ENCODE measurements around the gene REEP5. TPM values are rescaled to one million over a fixed set of nuclear protein-coding genes. Genes with fewer than 3 reads are reported as not detected.
"Not testable (repeated sequence)": the region's sequence is repeated elsewhere in the genome, so short reads cannot be mapped to it uniquely, and the experiment has no call there.

REEP5 gene
- total RNA-seq, 2 experiments from 2014 or later, result 95.0 to 96.3 TPM

DNA sequence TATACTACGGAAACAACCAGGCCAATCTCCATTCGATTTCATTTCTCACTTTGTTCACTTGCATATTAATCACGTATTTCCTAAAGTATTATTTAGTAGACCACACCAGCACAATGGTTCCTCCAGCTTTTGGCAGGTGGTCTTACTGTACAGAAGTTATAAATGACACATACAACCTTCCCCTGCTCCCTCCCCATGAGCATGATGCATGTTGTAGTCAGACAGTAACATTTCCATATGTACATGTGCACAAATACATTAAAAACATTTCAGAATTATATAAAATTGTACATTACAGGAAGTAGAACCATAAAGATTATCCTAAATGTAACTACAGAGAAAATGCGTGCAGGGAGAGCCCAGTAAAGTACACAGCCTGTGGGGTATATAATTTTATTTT lies 43.9 kb downstream of the REEP5 start:
- no peaks in the 10 kb centered on the region for H3K27me3 Mint-ChIP-seq
- no peak overlapping the region for H3K4me3 Mint-ChIP-seq
- H3K36me3 Mint-ChIP-seq (ENCODE audit: low read depth), result peaks cover 56% of the 10 kb centered on the region
- peaks cover 56% of the 10 kb centered on the region for H3K4me1 Mint-ChIP-seq
- POLR2A ChIA-PET, result interaction anchor here (0.8 to 3.3 kb wide), 10 partner anchors 8 to 144 kb away, joined by 3 to 19 read pairs (median 6); partner anchors contain the start of genes REEP5 and SRP19
- CTCF ChIA-PET, result interaction anchor here (0.7 to 1.4 kb wide), 10 partner anchors 10 to 327 kb away, joined by 3 to 5 read pairs (median 3); partner anchors contain the start of gene SRP19
- peak overlapping the region; percentile 71 for H3K27ac Mint-ChIP-seq
- no peaks in the 10 kb centered on the region for H3K9me3 Mint-ChIP-seq
- no peak for DNase-seq

DNA sequence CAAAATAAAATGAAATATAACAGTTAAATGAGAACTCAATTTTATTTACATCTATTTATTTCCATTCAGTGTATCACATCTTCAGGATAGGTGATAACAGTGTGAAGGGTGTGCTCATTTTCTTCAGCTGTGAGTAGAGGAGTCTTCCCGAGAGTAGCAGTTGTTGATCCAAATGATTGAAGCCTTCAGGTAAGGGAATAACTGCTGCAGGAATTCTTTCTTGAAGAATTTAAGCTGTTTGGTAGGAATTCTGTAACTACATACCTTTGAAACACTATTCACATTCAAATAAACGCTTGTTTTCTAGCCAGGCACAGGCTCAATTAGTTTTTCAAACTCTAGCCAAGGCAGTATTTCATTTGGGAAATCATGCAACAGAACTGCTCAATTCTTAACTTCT lies 45.7 kb downstream of the REEP5 start:
- DNase-seq, result no peak
- Mint-ChIP-seq H3K27me3 (no peaks in the 10 kb centered on the region), H3K9me3 (no peaks in the 10 kb centered on the region), H3K4me1 (peaks cover 61% of the 10 kb centered on the region), H3K4me3 (no peak overlapping the region), H3K36me3 (ENCODE audit: low read depth) (peaks cover 64% of the 10 kb centered on the region), H3K27ac (no peak overlapping the region)
- CTCF ChIA-PET, result no interaction called here
- POLR2A ChIA-PET, result interaction anchor here (1.2 to 3.3 kb wide), 3 partner anchors 9 to 46 kb away, joined by 3 to 19 read pairs (median 11); partner anchors contain the start of gene REEP5

DNA sequence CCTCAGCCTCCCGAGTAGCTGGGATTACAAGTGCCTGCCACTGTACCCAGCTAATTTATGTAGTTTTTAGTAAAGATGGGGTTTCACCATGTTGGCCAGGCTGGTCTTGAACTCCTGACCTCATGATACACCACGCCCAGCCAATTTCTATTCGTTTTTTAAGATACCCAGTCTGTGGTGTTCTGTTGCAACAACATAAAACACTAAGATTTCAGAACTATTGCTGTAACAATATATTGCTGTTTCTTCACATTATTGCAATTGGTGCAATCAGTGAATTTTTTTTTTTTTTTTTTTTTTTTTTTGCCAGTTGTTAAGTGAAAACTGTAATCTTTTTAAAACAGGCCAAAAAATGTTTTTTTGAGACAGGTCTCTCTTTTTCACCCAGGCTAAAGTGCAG lies 51.1 kb downstream of the REEP5 start:
- Mint-ChIP-seq H3K36me3 (ENCODE audit: low read depth) (peaks cover 75% of the 10 kb centered on the region), H3K4me1 (peaks cover 61% of the 10 kb centered on the region), H3K9me3 (no peaks in the 10 kb centered on the region), H3K27me3 (no peaks in the 10 kb centered on the region), H3K27ac (no peak overlapping the region), H3K4me3 (no peak overlapping the region)
- ChIA-PET POLR2A (interaction anchor here (1.4 to 2.3 kb wide), 2 partner anchors 8 to 10 kb away, joined by 5 to 10 read pairs; no protein-coding TSS in a partner anchor), CTCF (no interaction called here)
- no peak for DNase-seq

DNA sequence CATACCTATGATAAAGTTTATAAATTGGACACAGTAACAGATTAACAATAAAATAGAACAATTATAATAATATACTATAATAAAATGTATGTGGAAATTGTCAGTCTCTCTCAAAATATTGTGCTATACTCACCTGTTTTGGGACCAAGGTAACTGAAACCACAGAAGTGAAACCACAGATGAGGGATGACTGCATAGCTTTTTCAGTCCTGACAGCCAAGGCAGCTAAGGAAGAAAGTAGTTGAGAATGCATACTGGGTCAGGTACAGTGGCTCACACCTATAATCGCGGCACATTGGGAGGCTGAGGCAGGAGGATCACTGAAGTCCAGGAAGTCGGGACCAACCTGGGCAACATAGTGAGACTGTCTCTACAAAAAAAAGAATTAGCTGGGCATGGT lies 52.1 kb downstream of the REEP5 start:
- ChIA-PET POLR2A (interaction anchor here (1.0 to 2.3 kb wide), 5 partner anchors 9 to 106 kb away, joined by 3 to 10 read pairs (median 5); partner anchors contain the start of genes DCP2 and REEP5), CTCF (interaction anchor here (1.1 to 1.2 kb wide), 2 partner anchors 8 to 96 kb away, joined by 3 to 8 read pairs; partner anchors contain the start of gene SRP19)
- Mint-ChIP-seq H3K4me1 (peaks cover 64% of the 10 kb centered on the region), H3K9me3 (no peaks in the 10 kb centered on the region), H3K27me3 (no peaks in the 10 kb centered on the region), H3K36me3 (ENCODE audit: low read depth) (peaks cover 73% of the 10 kb centered on the region), H3K27ac (peak overlapping the region; percentile 68), H3K4me3 (no peak overlapping the region)
- no peak for DNase-seq

GRCh38 chr5:112867411-112867810 lies 54.6 kb downstream of the REEP5 start:
- peaks cover 64% of the 10 kb centered on the region for H3K4me1 Mint-ChIP-seq
- H3K4me3 Mint-ChIP-seq, result no peak overlapping the region

GRCh38 chr5:112866739-112867138 lies 55.3 kb downstream of the REEP5 start:
- H3K9me3 Mint-ChIP-seq, result no peaks in the 10 kb centered on the region
- peak overlapping the region; percentile 72 for H3K27ac Mint-ChIP-seq
- H3K36me3 Mint-ChIP-seq (ENCODE audit: low read depth), result peaks cover 72% of the 10 kb centered on the region
- CTCF ChIA-PET, result interaction anchor here (1.4 to 2.4 kb wide), 2 partner anchors 18 to 55 kb away, joined by 4 to 9 read pairs; partner anchors contain the start of gene REEP5
- no peak overlapping the region for H3K4me3 Mint-ChIP-seq
- POLR2A ChIA-PET, result interaction anchor here (0.8 to 2.3 kb wide), 7 partner anchors 11 to 448 kb away, joined by 3 to 11 read pairs (median 3); partner anchors contain the start of gene DCP2
- DNase-seq, result no peak
- peaks cover 69% of the 10 kb centered on the region for H3K4me1 Mint-ChIP-seq
- H3K27me3 Mint-ChIP-seq, result no peaks in the 10 kb centered on the region

More at GRCh38 chr5:112867411-112867810, 54.6 kb downstream of the REEP5 start:
- Mint-ChIP-seq H3K9me3 (no peaks in the 10 kb centered on the region), H3K27ac (peak overlapping the region; percentile 72), H3K36me3 (ENCODE audit: low read depth) (peaks cover 72% of the 10 kb centered on the region), H3K27me3 (no peaks in the 10 kb centered on the region)
- CTCF ChIA-PET, result interaction anchor here (2.4 kb wide), 1 partner anchor 19 kb away, joined by 9 read pairs; no protein-coding TSS in a partner anchor
- DNase-seq, result no peak
- POLR2A ChIA-PET, result interaction anchor here (0.8 to 2.3 kb wide), 7 partner anchors 10 to 449 kb away, joined by 3 to 11 read pairs (median 3); partner anchors contain the start of gene DCP2

DNA sequence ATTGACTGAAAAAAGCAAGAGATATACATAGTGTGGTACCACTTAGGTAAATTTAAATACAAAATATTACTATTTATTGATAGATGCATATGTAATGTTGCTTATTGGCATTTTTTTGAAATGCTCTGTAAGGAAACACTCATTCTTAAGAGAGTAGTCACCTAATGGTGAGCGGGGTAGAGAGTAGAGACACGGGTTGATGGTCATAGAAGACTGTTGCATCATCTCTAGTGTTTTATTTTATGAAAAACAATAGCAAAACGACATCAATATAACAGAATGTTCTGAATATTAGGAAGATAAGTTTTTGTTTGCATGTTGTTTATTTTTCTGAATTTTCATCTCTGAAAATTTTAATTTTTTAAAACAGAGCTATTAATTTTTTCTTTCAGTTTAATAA lies 56.9 kb downstream of the REEP5 start:
- no peak for DNase-seq
- ChIA-PET POLR2A (interaction anchor here (0.8 kb wide), 1 partner anchor 13 kb away, joined by 3 read pairs; no protein-coding TSS in a partner anchor), CTCF (interaction anchor here (0.6 to 1.2 kb wide), 3 partner anchors 17 to 105 kb away, joined by 3 to 5 read pairs (median 4); no protein-coding TSS in a partner anchor)
- Mint-ChIP-seq H3K9me3 (no peaks in the 10 kb centered on the region), H3K4me1 (peaks cover 69% of the 10 kb centered on the region), H3K36me3 (ENCODE audit: low read depth) (peaks cover 66% of the 10 kb centered on the region), H3K4me3 (no peak overlapping the region), H3K27me3 (no peaks in the 10 kb centered on the region), H3K27ac (no peak overlapping the region)

DNA sequence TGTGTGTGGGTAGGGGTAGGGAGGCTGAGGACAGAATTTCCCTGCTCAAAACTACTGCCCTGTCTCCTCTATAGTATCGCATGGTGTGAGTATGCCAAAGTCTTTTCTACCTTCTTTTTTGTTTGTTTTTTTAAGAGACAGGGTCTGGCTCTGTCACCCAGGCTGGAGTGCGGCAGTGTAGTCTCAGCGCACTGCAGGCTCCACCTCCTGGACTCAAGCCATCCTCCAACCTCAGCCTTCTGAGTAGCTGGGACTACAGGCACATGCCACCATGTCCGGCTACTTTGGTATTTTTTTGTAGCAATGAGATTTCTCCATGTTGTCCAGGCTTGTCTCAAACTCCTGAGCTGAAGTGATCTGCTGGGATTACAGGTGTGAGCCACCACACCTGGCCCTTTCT lies 58.5 kb downstream of the REEP5 start:
- Mint-ChIP-seq H3K4me1 (peaks cover 55% of the 10 kb centered on the region), H3K9me3 (no peaks in the 10 kb centered on the region), H3K27ac (peak overlapping the region; percentile 16), H3K36me3 (ENCODE audit: low read depth) (peaks cover 53% of the 10 kb centered on the region), H3K27me3 (no peaks in the 10 kb centered on the region), H3K4me3 (no peak overlapping the region)
- CTCF ChIA-PET, result interaction anchor here (1.1 kb wide), 2 partner anchors 57 to 98 kb away, joined by 3 to 4 read pairs; no protein-coding TSS in a partner anchor
- POLR2A ChIA-PET, result interaction anchor here (1.3 to 1.7 kb wide), 3 partner anchors 13 to 113 kb away, joined by 3 to 4 read pairs (median 3); partner anchors contain the start of genes DCP2 and REEP5
- DNase-seq, result no peak

DNA sequence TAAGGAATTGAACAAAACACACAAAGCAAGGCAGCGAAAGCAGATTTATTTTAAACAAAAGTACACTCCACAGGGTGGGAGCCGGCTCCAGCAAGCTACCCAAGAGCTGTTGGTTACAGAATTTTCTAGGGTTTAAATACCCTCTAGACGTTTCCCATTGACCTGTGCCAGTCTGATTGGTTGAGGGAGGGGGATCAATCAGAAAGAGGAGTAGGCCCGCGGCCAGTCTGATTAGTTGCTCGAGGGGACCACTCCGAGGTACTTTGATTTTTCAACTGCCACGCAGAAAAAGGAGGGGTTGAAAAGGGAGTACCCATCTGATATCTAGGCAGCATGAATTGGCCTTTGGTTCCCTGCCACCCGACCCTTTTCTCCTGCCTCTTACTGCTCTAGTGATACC lies 59.9 kb downstream of the REEP5 start:
- no peaks in the 10 kb centered on the region for H3K27me3 Mint-ChIP-seq
- H3K4me3 Mint-ChIP-seq, result peak overlapping the region; percentile 95
- H3K36me3 Mint-ChIP-seq (ENCODE audit: low read depth), result peaks cover 40% of the 10 kb centered on the region
- H3K9me3 Mint-ChIP-seq, result no peaks in the 10 kb centered on the region
- DNase-seq, result no peak
- ChIA-PET CTCF (interaction anchor here (1.5 to 4.2 kb wide), 3 partner anchors 8 to 14 kb away, joined by 8 to 29 read pairs (median 10); no protein-coding TSS in a partner anchor), POLR2A (interaction anchor here (0.5 to 2.4 kb wide), 6 partner anchors 14 to 155 kb away, joined by 3 to 26 read pairs (median 8); partner anchors contain the start of gene REEP5)
- peak overlapping the region; percentile 90 for H3K27ac Mint-ChIP-seq
- H3K4me1 Mint-ChIP-seq, result peaks cover 52% of the 10 kb centered on the region

DNA sequence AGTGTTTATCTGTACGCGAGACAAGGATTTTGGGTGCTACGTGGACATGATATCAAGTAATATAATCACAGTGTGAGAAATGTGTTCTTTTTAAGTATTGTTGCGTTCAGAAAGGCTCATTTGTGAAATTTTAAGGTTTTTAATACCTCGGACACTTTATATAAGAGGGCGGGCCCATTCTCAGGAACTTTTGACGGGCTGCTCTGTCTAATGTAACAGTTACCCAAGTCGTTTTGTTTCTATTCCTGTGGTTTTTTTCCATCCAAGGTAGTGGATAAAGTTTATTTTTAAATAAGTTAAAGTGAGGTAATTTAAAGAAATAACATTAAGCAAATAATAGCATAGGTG lies 60.4 kb downstream of the REEP5 start:
- H3K27ac Mint-ChIP-seq, result peak overlapping the region; percentile 90
- H3K9me3 Mint-ChIP-seq, result no peaks in the 10 kb centered on the region
- H3K36me3 Mint-ChIP-seq (ENCODE audit: low read depth), result peaks cover 35% of the 10 kb centered on the region
- CTCF ChIA-PET, result interaction anchor here (1.5 to 4.2 kb wide), 3 partner anchors 8 to 13 kb away, joined by 8 to 29 read pairs (median 10); no protein-coding TSS in a partner anchor
- POLR2A ChIA-PET, result interaction anchor here (0.6 to 2.4 kb wide), 16 partner anchors 10 to 154 kb away, joined by 3 to 26 read pairs (median 8); partner anchors contain the start of genes DCP2 and REEP5
- peak overlapping the region; percentile 95 for H3K4me3 Mint-ChIP-seq
- peaks cover 47% of the 10 kb centered on the region for H3K4me1 Mint-ChIP-seq
- no peak for DNase-seq
- no peaks in the 10 kb centered on the region for H3K27me3 Mint-ChIP-seq

DNA sequence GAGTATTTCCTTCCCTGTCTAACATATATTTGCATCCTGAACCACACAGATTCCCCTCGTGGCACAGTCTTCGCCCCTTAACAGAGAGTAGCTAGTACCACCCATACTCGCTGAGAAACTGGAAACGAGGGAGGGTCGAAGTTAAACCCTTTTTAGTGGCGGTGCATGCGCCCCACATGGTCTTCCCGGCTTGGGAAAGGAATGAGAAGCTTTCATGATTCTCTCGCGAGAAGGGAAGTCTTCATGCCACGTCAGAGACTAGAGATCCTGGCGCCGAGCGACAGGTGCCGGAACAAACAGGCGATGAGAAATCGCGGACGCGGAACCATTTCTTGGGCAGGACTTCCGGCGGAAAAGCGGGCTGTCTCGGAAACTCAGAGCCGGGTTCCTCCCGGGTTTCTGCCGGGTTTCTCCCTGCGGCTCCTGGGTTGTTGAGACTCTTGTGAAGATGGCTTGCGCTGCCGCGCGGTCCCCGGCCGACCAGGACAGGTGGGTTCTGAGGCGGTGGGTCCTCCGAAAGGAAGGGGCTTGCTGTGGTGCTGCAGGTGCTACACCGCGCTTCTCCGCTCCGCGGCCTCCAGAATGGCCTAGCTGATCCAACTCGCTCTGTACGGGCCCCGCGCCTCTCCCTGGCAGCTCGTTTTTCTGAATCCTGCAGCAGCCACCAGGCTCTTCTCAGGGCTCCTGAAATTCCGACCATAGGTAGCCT lies 60.9 kb downstream of the REEP5 start, which contains the start of gene SRP19:
Gene SRP19 (plus strand): TSS at position 359 of the 709 bp plus-strand sequence. CDS start 90 bp downstream, at position 449.
- peaks cover 3% of the 10 kb centered on the region for H3K27me3 Mint-ChIP-seq
- ChIA-PET POLR2A (interaction anchor here (0.6 to 2.4 kb wide), 30 partner anchors 9 to 443 kb away, joined by 3 to 26 read pairs (median 4); partner anchors contain the start of genes APC, DCP2, EPB41L4A and REEP5), CTCF (interaction anchor here (0.5 to 4.2 kb wide), 16 partner anchors 9 to 700 kb away, joined by 3 to 29 read pairs (median 3); no protein-coding TSS in a partner anchor)
- H3K9me3 Mint-ChIP-seq, result no peaks in the 10 kb centered on the region
- H3K27ac Mint-ChIP-seq, result peak within 1 kb of the TSS; percentile 90
- peak; percentile 93 for DNase-seq
- H3K4me1 Mint-ChIP-seq, result peaks cover 42% of the 10 kb centered on the region
- peaks cover 30% of the 10 kb centered on the region for H3K36me3 Mint-ChIP-seq (ENCODE audit: low read depth)
- H3K4me3 Mint-ChIP-seq, result peak within 1 kb of the TSS; percentile 95

DNA sequence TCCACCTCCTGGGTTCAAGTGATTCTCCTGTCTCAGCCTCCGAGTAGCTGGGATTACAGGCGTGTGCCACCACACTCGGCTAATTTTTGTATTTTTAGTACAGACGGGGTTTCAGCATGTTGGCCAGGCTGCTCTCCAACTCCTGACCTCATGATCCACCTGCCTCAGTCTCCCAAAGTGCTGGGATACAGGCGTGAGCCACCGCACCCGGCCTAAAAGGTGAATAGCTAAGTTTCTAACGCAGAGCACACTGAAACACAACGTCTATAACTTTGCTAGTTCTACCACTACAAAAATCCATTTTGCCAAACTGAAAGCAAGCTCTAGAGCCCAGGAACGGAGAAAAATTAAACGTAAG lies 61.5 kb downstream of the REEP5 start:
- H3K27me3 Mint-ChIP-seq, H3K9me3 Mint-ChIP-seq, DNase-seq: not testable (repeated sequence)
- Mint-ChIP-seq H3K4me3 (peak overlapping the region; percentile 95), H3K36me3 (ENCODE audit: low read depth) (peaks cover 27% of the 10 kb centered on the region), H3K27ac (peak overlapping the region; percentile 90), H3K4me1 (peaks cover 39% of the 10 kb centered on the region)
- ChIA-PET POLR2A (interaction anchor here (0.6 to 2.4 kb wide), 27 partner anchors 9 to 442 kb away, joined by 3 to 26 read pairs (median 5); partner anchors contain the start of genes APC, DCP2, EPB41L4A and REEP5), CTCF (interaction anchor here (0.5 to 4.2 kb wide), 14 partner anchors 12 to 685 kb away, joined by 3 to 29 read pairs (median 3); no protein-coding TSS in a partner anchor)
